Measurements from ENCODE around the gene RGS7.
"Not testable (repeated sequence)": the region's sequence is repeated elsewhere in the genome, so short reads cannot be mapped to it uniquely, and the experiment has no call there.

Gene RGS7

DNA sequence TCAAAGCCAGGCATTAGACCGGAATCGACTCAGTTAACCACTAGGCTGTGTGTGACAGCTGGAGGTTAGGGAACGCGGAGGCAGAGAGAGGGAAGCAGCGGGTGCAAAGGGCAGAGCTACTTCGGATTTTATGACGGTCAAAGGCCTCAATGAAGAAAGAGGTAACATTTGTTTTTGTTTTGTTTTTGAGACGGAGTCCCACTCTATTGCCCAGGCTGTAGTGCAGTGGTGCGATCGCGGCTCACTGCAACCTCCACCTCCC, 468.3 kb downstream of the RGS7 start:
- DNase-seq, result no peak

DNA sequence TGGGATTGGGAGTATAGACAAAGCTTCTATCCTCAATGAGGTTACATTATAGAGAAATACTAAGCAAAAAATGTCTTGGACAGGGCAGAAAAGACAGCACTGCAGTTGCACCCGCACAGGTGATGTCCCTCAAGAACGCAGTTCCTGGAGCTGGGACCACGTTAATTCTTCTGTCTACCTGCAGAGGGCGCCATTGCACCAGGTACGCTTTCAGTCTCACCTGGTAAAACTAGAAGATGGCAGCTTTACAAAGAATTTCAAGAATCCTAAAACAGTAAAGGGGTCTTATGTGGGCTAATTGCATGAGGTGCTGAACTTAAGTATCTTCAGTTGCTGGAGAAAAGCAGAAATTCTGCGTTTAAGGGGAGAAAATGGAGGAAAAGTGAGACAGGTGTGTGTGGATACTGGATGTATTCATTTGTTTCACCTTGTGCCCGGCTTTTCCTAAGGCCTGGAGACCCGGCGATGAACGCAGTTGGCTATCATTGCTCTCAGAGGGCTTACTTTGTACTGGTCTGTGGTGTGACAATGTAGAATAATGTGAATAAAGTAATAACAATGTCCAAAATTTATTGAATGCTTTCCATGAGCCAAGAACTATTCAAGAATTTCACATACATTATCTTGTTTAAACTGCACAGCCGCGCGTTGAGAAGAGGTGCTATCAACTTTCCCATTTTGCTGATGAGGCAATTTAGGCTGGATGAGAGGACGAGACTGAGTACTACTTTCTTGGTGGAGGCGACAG, 468.8 kb downstream of the RGS7 start:
- DNase-seq, result peak; percentile 2

DNA sequence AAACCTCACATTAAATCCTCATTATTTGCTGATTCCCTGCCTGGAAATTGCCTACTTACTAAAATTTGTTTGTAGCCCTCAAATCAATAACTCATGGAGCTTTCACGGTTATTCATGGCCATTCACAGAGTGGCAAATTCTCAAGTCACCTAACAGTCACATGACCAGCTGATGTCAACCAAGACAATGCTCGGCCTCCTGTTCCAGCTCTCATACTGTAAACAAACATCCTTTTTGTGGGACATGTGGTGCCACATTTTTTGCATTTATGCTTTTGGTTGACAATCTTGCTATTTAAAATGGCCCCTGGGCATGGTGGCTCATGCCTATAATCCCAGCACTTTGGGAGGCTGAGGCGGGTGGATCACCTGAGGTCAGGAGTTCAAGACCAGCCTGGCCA, 473.5 kb downstream of the RGS7 start:
- no peak for DNase-seq

DNA sequence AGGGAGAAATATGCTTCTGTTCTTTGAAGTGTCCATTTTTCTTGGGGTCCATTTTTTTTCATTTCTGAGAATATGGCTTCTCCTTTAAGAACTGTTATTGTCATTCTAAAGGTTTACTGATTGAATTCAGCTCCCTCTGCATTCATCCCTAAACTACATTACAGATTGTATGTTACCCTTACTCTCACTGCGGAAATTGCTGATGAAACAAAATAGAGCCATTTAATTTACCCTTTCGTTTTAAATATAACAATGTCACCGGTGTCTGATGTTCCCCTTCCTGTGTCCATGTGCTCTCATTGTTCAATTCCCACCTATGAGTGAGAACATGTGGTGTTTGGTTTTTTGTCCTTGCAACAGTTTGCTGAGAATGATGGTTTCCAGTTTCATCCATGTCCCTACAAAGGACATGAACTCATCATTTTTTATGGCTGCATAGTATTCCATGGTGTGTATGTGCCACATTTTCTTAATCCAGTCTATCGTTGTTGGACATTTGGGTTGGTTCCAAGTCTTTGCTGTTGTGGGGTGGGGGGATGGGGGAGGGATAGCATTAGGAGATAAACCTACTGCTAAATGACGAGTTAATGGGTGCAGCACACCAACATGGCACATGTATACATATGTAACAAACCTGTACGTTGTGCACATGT, 474.2 kb downstream of the RGS7 start:
- not testable (repeated sequence) for DNase-seq

DNA sequence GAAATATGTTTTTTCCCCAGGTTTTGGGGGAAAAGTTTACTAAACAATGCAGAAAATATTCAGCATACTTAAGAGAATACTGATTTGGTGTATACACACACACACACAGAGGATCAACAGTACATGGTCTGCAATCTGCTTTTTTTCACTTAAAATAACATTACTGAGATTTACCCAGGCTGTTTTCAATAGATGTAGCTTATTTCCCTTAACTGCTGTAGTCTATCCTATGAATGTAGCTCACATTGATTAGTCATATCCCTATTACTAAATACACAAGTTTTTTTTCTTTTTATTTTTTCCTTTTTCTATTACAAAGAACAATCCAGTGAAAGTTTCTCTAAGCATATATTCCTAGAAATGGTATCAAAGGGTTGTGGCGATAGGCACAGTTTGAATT, 478.4 kb downstream of the RGS7 start:
- no peak for DNase-seq

DNA sequence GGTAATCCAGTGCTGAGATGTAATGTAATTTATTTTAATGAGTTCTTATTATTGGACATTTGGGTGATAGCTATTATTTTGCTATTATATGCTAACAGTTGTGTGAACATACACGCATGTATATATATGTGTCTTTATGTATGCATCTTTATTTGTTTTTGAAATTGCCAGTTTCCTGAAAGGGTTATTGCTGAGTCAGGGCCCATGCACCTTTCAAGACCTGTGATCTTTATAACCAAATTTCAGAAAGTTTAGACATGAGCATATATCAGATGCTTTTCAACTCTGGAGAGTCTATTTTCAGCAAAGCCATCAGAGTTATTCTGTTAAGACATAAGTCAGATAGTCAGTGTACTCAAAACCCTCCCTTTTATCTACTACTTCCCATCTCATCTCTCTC, 479.4 kb downstream of the RGS7 start:
- no peak for DNase-seq

DNA sequence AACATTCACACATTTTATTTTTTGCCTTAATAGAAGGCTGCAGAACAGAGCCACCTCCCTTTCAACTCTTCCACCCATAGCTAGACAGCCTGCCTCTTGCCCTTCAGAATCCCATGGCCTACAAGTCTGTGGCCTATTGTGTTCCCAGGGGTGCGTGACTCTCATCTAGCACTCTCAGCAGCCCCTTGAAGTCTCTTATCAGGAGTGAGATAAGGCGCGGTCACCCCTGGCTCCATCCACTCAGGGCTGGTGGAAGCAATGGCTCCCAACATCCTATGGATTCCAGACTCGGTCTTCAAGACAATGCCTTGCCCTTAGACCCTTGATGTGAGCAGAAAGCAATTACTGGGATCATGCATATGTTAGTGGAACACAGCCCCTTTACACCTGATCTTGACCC, 480.9 kb downstream of the RGS7 start:
- no peak for DNase-seq

DNA sequence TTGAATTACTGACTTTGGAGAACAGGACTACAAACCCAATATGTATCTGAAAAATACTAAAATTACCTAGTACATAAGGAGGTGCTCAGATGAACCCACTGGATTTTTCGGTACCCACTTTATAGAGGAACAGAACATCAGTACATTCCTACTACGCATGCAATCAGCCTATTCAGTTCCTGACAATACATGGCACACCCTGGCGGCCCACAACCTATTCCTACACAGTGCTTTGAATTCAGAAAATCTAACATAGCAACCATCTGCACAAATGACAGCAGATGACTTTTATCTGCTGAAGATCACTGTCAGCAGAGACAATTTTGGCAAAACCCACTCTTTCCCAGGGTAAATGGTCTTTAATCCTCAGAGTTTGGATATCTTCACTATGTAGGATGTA, 487.9 kb downstream of the RGS7 start:
- DNase-seq, result no peak

DNA sequence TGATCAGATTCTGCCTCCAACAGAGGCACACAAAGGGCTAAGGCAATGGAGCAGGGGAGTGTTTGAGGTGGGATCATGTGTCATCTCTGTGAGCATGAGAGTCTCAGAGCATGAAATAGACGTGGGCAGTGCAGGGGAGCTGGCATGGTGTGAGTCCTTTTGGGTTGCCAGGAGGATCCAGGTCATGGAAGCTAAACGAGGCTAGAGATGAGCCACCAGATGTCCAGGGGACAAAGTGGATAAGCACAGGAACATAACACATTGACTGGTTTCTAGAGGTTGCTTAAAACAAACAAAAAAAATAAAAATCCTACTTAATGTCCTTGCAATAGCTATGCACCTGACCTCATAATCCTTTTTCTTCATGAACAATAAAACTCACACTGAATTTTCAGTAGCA, 490.3 kb downstream of the RGS7 start:
- DNase-seq, result no peak

DNA sequence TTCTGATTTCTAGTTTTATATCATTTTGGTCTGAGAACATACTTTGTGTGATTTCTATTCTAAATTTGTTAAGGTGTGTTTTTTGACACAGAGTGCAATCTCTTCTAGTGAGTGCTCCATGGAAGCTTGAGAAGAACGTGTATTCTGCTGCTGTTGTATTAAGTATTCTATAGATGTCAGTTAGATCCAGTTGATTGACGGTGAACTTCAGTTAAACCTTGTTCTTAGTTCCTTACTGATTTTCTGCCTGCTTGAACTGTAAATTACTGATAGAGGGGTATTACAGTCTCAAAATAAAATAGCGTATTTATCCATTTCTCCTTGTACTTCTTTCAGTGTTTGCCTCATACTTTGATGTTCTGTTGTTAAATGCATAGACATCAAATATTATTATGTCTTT, 497.0 kb downstream of the RGS7 start:
- no peak for DNase-seq

DNA sequence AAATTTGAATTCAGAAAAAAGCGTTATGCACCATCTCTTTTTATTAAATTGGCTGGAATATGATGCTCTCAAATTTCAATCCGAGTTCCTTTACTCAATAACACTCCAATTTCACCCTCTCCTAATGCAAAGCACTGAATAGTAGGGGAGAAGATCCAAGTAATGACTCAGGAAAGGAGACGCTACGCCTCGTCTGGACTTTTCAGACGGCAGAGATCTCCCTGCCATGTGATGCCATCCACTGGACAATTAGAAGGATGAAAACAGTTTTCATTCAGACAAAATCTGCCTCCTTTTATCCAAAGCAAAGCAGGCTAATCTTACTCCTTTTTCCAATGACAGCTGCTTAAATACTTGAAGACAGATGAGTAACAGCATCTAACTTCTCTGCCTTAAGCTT, 502.6 kb downstream of the RGS7 start:
- DNase-seq, result no peak

DNA sequence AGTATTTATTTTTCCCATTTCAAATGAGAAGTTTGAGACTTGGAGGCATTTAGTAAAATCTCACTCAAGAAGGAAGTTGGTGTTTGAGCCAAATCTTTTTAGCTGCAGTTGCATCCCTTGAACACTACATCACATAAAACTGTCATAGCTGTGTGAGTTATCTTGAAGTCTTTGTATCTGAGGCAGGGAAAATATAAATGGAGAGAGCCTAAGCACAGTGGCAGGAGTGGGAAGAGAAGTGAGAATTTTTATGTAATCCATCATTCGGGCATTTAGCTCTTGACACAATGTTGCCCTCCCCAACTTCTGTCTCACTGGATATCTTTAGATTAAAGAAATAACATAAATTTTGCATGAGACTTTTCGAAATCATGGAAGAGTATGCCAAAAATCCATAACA, 509.7 kb downstream of the RGS7 start:
- DNase-seq, result no peak

DNA sequence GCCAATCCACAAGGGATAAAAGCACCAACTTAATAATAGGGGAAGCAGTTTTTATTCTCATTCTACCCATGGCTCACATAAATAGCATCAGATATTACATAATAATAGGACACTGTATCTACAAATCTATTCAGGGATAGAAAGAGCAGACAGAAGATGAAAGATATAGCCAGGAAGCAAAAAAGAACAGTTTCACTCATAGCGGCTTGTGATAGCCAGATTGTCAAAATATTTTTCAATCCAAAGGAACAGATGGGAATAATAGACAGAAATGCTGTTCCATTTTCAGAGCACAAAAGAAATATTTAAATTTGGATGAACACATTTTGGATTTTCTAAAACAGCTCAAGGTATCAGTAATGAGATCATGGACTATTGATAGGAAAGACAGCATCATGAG, 512.5 kb downstream of the RGS7 start:
- no peak for DNase-seq

DNA sequence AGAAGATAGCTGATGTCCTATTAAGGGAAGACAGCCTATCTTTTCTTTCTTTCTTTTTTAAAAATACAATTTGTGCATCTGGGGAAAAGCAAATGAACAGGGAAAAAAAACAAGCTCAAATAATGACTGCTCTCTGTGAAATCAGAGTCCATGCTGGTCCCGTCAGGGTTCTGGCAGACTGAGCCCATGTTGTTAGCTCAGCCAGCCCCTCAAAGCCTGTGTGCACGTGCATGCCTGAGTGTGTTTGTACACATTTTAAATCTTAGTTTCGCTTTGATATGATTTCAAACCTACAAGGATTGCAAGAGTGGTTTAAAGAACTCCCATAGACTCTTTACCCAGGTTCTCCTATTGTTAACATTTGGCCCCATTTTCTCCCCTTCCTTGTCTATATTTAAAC, 513.2 kb downstream of the RGS7 start:
- no peak for DNase-seq

DNA sequence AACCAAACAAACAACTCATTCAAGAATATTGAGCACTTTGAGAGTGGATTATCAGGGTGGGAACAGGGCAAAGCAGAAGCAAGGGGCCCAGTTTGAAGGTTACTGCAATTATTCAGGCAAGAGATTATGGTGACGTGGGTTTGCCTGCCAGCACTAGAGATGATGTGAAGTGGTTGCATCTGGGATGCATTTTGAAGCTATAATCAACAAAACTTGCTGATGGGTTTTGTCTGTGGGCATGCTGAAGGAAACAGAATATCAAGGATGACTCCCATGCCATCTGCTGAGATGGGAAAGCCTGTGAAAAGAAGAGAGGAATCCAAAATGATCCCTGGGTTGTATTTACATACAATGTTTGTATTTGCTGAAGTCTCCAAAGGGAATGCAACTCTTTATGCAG, 520.7 kb downstream of the RGS7 start:
- no peak for DNase-seq

DNA sequence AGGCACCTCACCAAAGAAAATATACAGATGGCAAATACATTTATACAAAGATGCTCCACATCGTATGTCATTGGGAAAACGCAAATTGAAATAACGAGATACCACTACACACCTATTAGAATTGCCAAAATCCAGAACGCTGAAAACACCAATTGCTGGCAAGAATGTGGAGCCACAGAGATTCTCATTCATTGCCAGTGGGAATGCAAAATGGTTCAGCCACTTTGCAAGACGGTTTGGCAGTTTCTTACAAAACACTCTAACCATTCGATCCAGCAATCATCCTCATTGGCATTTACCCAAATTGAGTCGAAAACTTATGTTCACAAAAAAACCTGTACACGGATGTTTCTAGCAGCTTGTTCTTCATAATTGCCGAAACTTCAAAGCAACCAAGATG, 521.7 kb downstream of the RGS7 start:
- DNase-seq, result no peak

DNA sequence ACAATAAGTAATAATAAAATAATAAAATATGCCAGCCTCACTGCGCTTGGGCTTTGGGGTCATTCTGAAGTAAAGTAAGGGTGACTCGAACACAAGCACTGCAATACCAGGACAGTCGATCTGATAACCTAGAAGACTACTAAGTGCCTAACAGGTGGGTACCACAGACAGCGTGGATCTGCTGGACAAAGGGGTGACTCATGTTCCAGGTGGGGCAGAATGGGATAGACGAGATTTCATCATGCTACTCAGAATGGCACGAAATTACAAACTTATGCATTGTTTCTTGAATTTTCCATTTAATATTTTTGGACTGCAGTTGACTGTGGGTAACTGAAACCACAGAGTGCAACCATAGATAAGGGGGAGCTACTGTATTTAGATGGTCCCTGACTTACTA, 523.9 kb downstream of the RGS7 start:
- no peak for DNase-seq

DNA sequence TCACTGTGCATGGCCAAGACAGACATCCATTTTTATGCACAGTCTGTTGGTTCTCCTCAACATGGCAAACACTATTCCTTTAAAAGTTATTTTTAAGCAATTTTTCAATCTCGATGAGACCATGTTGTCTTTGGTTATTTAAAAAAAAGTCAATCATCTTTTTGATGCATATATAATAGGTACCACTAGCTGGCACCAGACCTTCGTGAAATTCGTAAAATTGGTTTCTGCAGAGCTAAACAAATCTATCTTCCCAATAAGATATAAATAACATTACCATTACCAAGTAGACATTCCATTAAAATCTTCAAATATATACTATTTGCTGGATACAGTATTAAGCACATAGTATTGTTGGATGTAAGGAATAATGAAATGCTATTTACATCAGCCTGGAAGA, 525.1 kb downstream of the RGS7 start:
- DNase-seq, result no peak

DNA sequence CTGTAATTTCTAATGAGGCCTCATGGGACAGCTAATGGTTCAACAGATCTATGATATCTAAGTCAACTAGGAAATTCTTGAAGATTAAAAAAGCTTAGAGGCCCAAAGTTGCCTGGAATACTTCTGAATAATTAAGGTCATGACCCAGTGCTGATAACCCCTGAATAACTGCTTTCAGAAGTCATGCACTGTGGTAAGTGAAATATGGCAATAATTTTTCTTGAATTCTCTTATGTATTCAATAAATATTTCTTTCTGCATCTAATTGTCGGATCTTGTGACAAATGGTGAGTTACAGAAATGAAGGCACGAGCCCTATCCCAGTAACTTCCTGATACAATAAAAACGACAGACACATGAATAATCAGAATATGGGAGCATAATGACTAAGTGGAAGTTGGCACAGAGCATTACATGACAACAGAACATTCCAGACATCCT, 525.8 kb downstream of the RGS7 start:
- no peak for DNase-seq

DNA sequence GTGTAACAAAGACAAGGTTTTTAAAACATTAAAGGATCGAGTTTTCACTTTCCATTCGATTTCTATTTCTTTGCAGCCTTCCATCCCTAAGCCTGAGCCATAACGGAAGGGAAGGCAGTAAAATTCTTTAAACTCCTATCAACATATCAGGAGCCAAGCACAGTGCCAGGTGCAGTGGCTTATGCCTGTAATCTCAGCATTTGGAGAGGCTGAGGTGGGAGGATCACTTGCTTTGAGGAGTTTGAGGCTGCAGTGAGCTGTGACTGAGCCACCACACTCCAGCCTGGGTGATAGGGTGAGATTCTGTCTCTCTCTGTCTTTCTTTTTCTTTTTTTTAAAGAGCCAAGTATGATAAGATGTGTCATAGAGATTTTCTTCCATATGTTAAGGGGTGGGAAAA, 527.5 kb downstream of the RGS7 start:
- no peak for DNase-seq

DNA sequence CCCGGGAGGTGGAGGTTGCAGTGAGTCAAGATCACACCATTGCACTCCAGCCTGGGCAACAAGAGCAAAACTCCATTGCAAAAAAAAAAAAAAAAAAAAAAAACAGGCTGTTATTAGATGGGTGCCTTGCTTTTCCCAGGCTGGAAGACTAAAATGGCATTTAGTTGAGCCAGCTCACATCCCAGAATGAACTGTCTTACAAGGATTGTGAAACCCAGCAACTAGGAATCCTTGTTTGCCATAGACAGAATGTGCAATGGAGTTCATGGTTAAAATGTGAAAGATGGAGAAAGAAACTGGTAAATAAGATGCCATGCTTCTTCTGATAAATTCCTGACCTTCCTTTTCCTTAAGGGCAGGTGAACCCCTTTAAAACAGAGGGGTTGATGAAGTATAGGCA, 529.2 kb downstream of the RGS7 start:
- DNase-seq, result no peak

DNA sequence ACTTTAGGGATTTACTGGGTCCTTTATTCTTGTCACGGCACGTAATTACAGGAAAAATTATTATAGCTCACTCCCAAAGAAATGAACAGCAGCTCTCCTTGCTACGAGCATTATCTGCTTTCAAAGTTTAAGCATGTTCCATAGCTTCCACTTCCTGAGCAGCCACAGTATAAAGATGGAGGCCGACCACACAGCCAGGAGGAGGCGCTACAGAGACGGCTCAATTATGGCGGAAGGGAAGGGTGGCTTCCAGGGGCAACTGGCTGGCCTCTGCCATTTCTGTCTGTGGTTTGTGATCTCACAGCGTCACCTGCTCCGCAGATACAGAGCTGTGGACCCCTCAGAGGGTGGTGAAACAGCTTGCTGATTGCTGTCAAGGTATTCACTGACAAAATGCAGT, 532.8 kb downstream of the RGS7 start:
- DNase-seq, result no peak

DNA sequence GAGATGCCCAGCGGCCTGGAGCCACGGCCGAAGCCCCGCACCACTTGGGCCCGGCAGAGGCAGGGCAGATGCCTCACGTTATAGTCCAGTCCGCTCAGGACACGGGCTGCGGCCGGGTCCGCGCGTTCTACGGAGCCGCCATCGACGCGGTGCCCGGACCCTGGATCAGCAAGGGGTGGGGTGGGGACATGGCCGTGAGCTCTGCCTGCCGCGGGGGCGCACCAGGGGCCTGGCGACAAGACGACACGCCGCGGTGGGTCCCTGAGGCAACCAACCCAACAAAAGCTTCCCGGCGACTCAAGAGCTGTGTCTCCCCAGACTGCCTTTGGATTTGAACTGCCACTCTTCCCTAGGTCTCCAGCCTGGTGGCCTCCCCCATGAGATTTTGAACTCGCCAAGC, 533.6 kb downstream of the RGS7 start:
- no peak for DNase-seq

DNA sequence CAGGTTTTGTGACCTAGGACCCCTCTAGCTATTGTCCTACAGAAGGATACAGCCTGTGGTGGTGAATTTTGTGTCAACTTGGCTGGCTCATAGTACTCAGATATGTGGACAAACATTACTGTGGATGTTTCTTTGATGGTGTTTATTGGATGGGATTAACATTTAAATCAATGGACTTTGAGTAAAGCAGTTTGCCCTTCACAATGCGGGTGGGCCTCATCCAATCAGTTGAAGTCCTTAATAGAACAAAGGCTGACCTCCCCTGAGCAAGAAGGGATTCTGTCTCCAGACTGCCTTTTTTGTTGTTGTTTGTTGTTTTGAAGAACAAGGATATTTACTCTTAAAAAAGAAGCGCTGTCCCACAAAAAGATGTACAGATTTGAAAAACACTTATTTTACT, 535.1 kb downstream of the RGS7 start:
- DNase-seq, result no peak

DNA sequence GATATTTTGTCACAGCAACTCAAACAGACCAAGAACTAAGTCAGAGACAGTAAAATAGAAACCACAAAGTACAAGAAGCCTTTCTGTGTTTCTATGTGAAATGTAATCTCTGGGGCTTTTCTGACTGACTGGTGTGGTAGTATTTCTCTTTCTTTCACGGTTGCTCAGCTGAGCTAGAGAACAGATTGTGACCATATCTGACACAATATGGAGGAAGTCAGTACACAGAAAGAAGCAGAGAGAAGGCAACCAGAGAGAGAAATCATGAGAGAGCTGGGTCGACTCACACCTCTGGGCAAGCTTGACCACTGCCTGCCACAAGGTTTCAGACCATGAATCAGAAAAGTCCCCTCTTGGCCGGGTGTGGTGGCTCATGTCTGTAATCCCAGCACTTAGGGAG, 536.2 kb downstream of the RGS7 start:
- DNase-seq, result no peak
